GM12865 (cell line): ENCODE results near the gene GRPR.

Experiments
- DNase-seq: peaks from one replicate; pipeline ENCODE4 v3.0.0; 2010; ENCODE audit warnings: low read depth
- H3K4me3 ChIP-seq: 2 replicates; pipeline ENCODE4 v1.5.1; 2011; ENCODE audit warnings: mild to moderate bottlenecking, low read depth, low read length, control low read depth
- CTCF ChIP-seq: IDR thresholded peaks from 2 replicates; pipeline ENCODE4 v1.5.1; 2011; ENCODE audit warnings: low read length, control low read depth, low read depth, inconsistent platforms; ENCODE audit not compliant: insufficient read depth; ENCODE audit errors: missing control alignments

The GRPR gene

GRCh38 chrX:16202943-16203342, 79.6 kb downstream of the GRPR start:
- H3K4me3 ChIP-seq: no peak overlapping the region
- no peak for TF ChIP-seq CTCF
- DNase-seq: no peak
